Keratinocyte (primary cell): Measurements from ENCODE around the gene CDKN2B. TPM values are rescaled to one million over a fixed set of nuclear protein-coding genes. Genes with fewer than 3 reads are reported as not detected.

Experiments
- DNase-seq: peaks from one replicate; pipeline ENCODE4 v3.0.0-alpha.2; 2011; ENCODE audit warnings: low read depth, missing footprints, low spot score
- FAIRE-seq: peaks from 2 replicates; lab custom pipeline; 2011; peaks lifted over from hg19 to GRCh38; lab: Jason Lieb, UNC
- H2AFZ ChIP-seq: 2 replicates; pipeline ENCODE4 v1.6.0; 2012; ENCODE audit warnings: low read length, control low read depth, inconsistent platforms; ENCODE audit not compliant: control insufficient read depth
- H3K27ac ChIP-seq: 2 replicates; pipeline ENCODE4 v1.5.1; 2011; ENCODE audit warnings: low read length; ENCODE audit not compliant: control insufficient read depth, insufficient read depth
- H3K27me3 ChIP-seq: 3 replicates; pipeline ENCODE4 v1.6.0; 2011; ENCODE audit warnings: low read length; ENCODE audit not compliant: control insufficient read depth, insufficient read depth; ENCODE audit errors: extremely low read depth
- H3K36me3 ChIP-seq, 2 experiments: 2 replicates in 1 of 2; 3 replicates in 1 of 2; pipeline ENCODE4 v1.5.1; 2011; ENCODE audit warnings: low read length in 2 of 2, mild to moderate bottlenecking in 1 of 2; ENCODE audit not compliant: control insufficient read depth in 2 of 2, insufficient read depth in 2 of 2; ENCODE audit errors: extremely low read depth in 1 of 2
- H3K4me1 ChIP-seq: 3 replicates; pipeline ENCODE4 v1.5.1; 2011; ENCODE audit warnings: low read length; ENCODE audit not compliant: control insufficient read depth, insufficient read depth; ENCODE audit errors: extremely low read depth
- H3K4me2 ChIP-seq: 3 replicates; pipeline ENCODE4 v1.6.0; 2011; ENCODE audit warnings: low read depth, low read length; ENCODE audit not compliant: control insufficient read depth, insufficient read depth; ENCODE audit errors: extremely low read depth
- H3K4me3 ChIP-seq, 3 experiments: fragments of 200-600 bp in 1 of 3; sonication (generic) in 1 of 3; 2 replicates in 2 of 3; 3 replicates in 1 of 3; pipeline ENCODE4 v1.5.1; 2011 to 2016; ENCODE audit warnings: low read length in 3 of 3, mild to moderate bottlenecking in 3 of 3, control low read depth in 2 of 3, inconsistent platforms in 1 of 3, low read depth in 1 of 3, mixed read lengths in 1 of 3, mixed run types in 1 of 3, moderate library complexity in 1 of 3; ENCODE audit not compliant: control insufficient read depth in 2 of 3, insufficient read depth in 2 of 3; ENCODE audit errors: extremely low read depth in 1 of 3
- H3K79me2 ChIP-seq: 2 replicates; pipeline ENCODE4 v1.6.0; 2012; ENCODE audit warnings: low read length; ENCODE audit not compliant: control insufficient read depth, insufficient read depth
- H3K9ac ChIP-seq: 3 replicates; pipeline ENCODE4 v1.6.0; 2011; ENCODE audit warnings: low read length; ENCODE audit not compliant: control insufficient read depth, insufficient read depth; ENCODE audit errors: extremely low read depth
- H3K9me1 ChIP-seq: 3 replicates; pipeline ENCODE4 v1.6.0; 2011; ENCODE audit warnings: low read length; ENCODE audit not compliant: control insufficient read depth, insufficient read depth; ENCODE audit errors: extremely low read depth
- H3K9me3 ChIP-seq: 2 replicates; pipeline ENCODE4 v1.5.1; 2012; ENCODE audit warnings: low read depth, low read length; ENCODE audit not compliant: control insufficient read depth
- H4K20me1 ChIP-seq: 3 replicates; pipeline ENCODE4 v1.6.0; 2011; ENCODE audit warnings: low read length; ENCODE audit not compliant: control insufficient read depth, insufficient read depth; ENCODE audit errors: extremely low read depth
- CTCF ChIP-seq, 3 experiments: IDR thresholded peaks in 1 of 3; conservative IDR thresholded peaks in 1 of 3; optimal IDR thresholded peaks in 1 of 3; 2 replicates in 2 of 3; 3 replicates in 1 of 3; pipeline versions ENCODE3 to v1.5.1; 2011; ENCODE audit warnings: low read length in 3 of 3, mild to moderate bottlenecking in 3 of 3, moderate library complexity in 2 of 3, control low read depth in 1 of 3, inconsistent platforms in 1 of 3; ENCODE audit not compliant: insufficient read depth in 2 of 3; ENCODE audit errors: extremely low read depth in 1 of 3
- EZH2 ChIP-seq: IDR thresholded peaks from one replicate; pipeline ENCODE4 v1.6.1; 2012; ENCODE audit warnings: inconsistent platforms, mild to moderate bottlenecking, low read length, moderate library complexity
- dilution Hi-C: fragments of 300-500 bp; cut with MboI; formaldehyde crosslinking; loops from one replicate; pipeline ENCODE4 v1.7.0; 2020; ENCODE audit warnings: low sequenced_read_pairs; ENCODE audit not compliant: extremely low pct_ligation_motif_present
- polyA plus RNA-seq, 5 experiments: library from polyadenylated mRNA; depleted of rRNA in 3 of 5; stranded (reverse) in 3 of 5; stranded (forward) in 1 of 5; unstranded in 1 of 5; fragments of >200 nt; gene quantifications; 1 replicate in 1 of 5; 2 replicates in 3 of 5; 3 replicates in 1 of 5; pipeline versions ENCODE4 v1.2.1 to v1.2.3, GENCODE V29; 2011 to 2012; ENCODE audit warnings: missing spikeins in 2 of 5, low read depth in 1 of 5, low replicate concordance in 1 of 5

The CDKN2B gene
- polyA plus RNA-seq, 1 donor (not counting 4 experiments of a cell fraction or from before 2014, with no cell fraction given) = 19.9 TPM

- Histone ChIP-seq H3K4me3 (no peak overlapping the region), H3K4me1 (peaks cover 30% of the 10 kb centered on the region), H3K4me2 (no peak overlapping the region), H3K36me3 (no peaks in the 10 kb centered on the region), H4K20me1 (no peaks in the 10 kb centered on the region), H3K9me3 (no peaks in the 10 kb centered on the region), H2AFZ (no peak overlapping the region), H3K27ac (no peak overlapping the region), H3K27me3 (no peaks in the 10 kb centered on the region), H3K9ac (no peak overlapping the region), H3K9me1 (no peaks in the 10 kb centered on the region), H3K79me2 (no peaks in the 10 kb centered on the region)
- TF ChIP-seq CTCF (optimal IDR thresholded peaks at IDR 0.05 in 1 of 3, IDR thresholded peaks at IDR 0.05 in 1 of 3, conservative IDR thresholded peaks at IDR 0.05 in 1 of 3; ENCODE audit: extremely low read depth in 1 of 3, insufficient read depth in 2 of 3, low read length in 3 of 3) (no peak), EZH2 (no peak)
- dilution Hi-C loops = loop anchor here (25.0 kb wide), 1 partner anchor 209 kb away; no protein-coding TSS in a partner anchor
- FAIRE-seq (no peak), DNase-seq (no peak)
Measured at GRCh38 chr9:22028394-22028793, 19.3 kb upstream of the CDKN2B start.

GRCh38 chr9:22026696-22027095 is 17.6 kb upstream of the CDKN2B start:
- H3K4me1 ChIP-seq = peaks cover 13% of the 10 kb centered on the region
- no peak overlapping the region for H3K27ac ChIP-seq
- DNase-seq = no peak
- TF ChIP-seq CTCF (optimal IDR thresholded peaks at IDR 0.05 in 1 of 3, IDR thresholded peaks at IDR 0.05 in 1 of 3, conservative IDR thresholded peaks at IDR 0.05 in 1 of 3; ENCODE audit: extremely low read depth in 1 of 3, insufficient read depth in 2 of 3, low read length in 3 of 3) (no peak), EZH2 (no peak)
- H3K9ac ChIP-seq = no peak overlapping the region
- no peaks in the 10 kb centered on the region for H3K27me3 ChIP-seq
- H4K20me1 ChIP-seq = no peaks in the 10 kb centered on the region
- H3K79me2 ChIP-seq = no peaks in the 10 kb centered on the region
- no peaks in the 10 kb centered on the region for H3K36me3 ChIP-seq
- H3K9me3 ChIP-seq = no peaks in the 10 kb centered on the region
- dilution Hi-C loops = loop anchor here (25.0 kb wide), 1 partner anchor 211 kb away; no protein-coding TSS in a partner anchor
- no peak overlapping the region for H3K4me2 ChIP-seq
- no peak overlapping the region for H2AFZ ChIP-seq
- no peak overlapping the region for H3K4me3 ChIP-seq
- no peak for FAIRE-seq
- no peaks in the 10 kb centered on the region for H3K9me1 ChIP-seq
